K562 (cell line): ENCODE data around the gene TBC1D5. TPM values are rescaled to one million over a fixed set of nuclear protein-coding genes. Genes with fewer than 3 reads are reported as not detected.
A peak's percentile ranks its signal among the peaks of the same experiment; 100 is the strongest.

Experiments
- ATAC-seq: fragments of 200-7000 bp; cut with Tn5 transposase; 3 replicates; pipeline ENCODE4 v1.9.1; 2020; ENCODE audit warnings: moderate library complexity
- BruUV-seq: library from RNA; stranded (reverse); fragments of 400-500 nt; replicated peaks from 2 replicates; lab custom pipeline; 2021; lab: Mats Ljungman, UMichigan
- CTCF ChIA-PET: fragments of 300-600 bp; formaldehyde crosslinking; extraction: SDS; loops from one replicate; lab custom pipeline; 2021; ENCODE audit warnings: low intra/inter-chr PET ratio; lab: Yijun Ruan, JAX
- POLR2A ChIA-PET: fragments of 300-600, 350-650 bp; sonication (Branson Sonifier 250); formaldehyde crosslinking; extraction: SDS; loops from one replicate; lab custom pipeline; 2021; ENCODE audit warnings: antibody characterized with exemption, inconsistent platforms; lab: Yijun Ruan, JAX
- DNase-seq, 4 experiments: peaks; one replicate each; pipeline versions ENCODE4 v3.0.0 to v3.0.0-alpha.2; 2011 to 2018; ENCODE audit warnings: low spot score in 3 of 4, mixed read lengths in 3 of 4; ENCODE audit errors: extremely low read depth in 1 of 4
- FAIRE-seq: peaks from 2 replicates; lab custom pipeline; 2011; peaks lifted over from hg19 to GRCh38; lab: Jason Lieb, UNC
- H2AFZ ChIP-seq: 2 replicates; pipeline ENCODE4 v1.6.0; 2011; ENCODE audit warnings: low read depth, low read length, control low read depth, inconsistent platforms
- H3K27ac ChIP-seq: fragments of 200-600 bp; 3 replicates; pipeline ENCODE4 v1.8.0; 2011; ENCODE audit warnings: low read depth, mild to moderate bottlenecking, control low read depth, inconsistent platforms, low read length, moderate library complexity, mixed read lengths; ENCODE audit errors: extremely low read depth
- H3K27me3 ChIP-seq, 2 experiments: fragments of 300-600 bp in 1 of 2; 2 replicates in 1 of 2; 3 replicates in 1 of 2; pipeline versions ENCODE4 v1.6.0 to v1.8.0; 2011; ENCODE audit warnings: inconsistent platforms in 2 of 2, low read length in 2 of 2, mild to moderate bottlenecking in 1 of 2, mixed read lengths in 1 of 2, moderate library complexity in 1 of 2; ENCODE audit not compliant: control insufficient read depth in 2 of 2, insufficient read depth in 2 of 2
- H3K36me3 ChIP-seq: fragments of 300-600 bp; 3 replicates; pipeline ENCODE4 v1.8.0; 2011; ENCODE audit warnings: mild to moderate bottlenecking, low read length, inconsistent platforms; ENCODE audit not compliant: control insufficient read depth, insufficient read depth
- H3K4me1 ChIP-seq, 2 experiments: fragments of 200-600 bp in 1 of 2; replicated peaks in 1 of 2; 2 replicates in 1 of 2; 3 replicates in 1 of 2; pipeline versions ENCODE4 v1.5.1 to v1.8.0; 2011; ENCODE audit warnings: inconsistent platforms in 2 of 2, low read length in 2 of 2, mild to moderate bottlenecking in 1 of 2, mixed read lengths in 1 of 2, moderate library complexity in 1 of 2; ENCODE audit not compliant: control insufficient read depth in 2 of 2, insufficient read depth in 2 of 2
- H3K4me2 ChIP-seq: 2 replicates; pipeline ENCODE4 v1.6.1; 2011; ENCODE audit warnings: low read length, control low read depth, inconsistent platforms, mixed read lengths; ENCODE audit not compliant: insufficient read depth
- H3K4me3 ChIP-seq: fragments of 200-600 bp; sonication (generic), shearing (Covaris generic); 2 replicates; pipeline ENCODE4 v1.5.1; 2016; ENCODE audit warnings: control low read depth, inconsistent platforms
- H3K79me2 ChIP-seq: fragments of 200-600 bp; 3 replicates; pipeline ENCODE4 v1.8.0; 2011; ENCODE audit warnings: low read length, inconsistent platforms; ENCODE audit not compliant: control insufficient read depth, insufficient read depth
- H3K9ac ChIP-seq, 2 experiments: 2 replicates each; pipeline versions ENCODE4 v1.6.0 to v1.6.1; 2011; ENCODE audit warnings: low read depth in 2 of 2, low read length in 2 of 2, control low read depth in 1 of 2, inconsistent platforms in 1 of 2, mild to moderate bottlenecking in 1 of 2, mixed read lengths in 1 of 2; ENCODE audit not compliant: insufficient read depth in 1 of 2
- H3K9me1 ChIP-seq: one replicate; pipeline ENCODE4 v1.6.0; 2011; ENCODE audit warnings: inconsistent platforms, mild to moderate bottlenecking, low read length, moderate library complexity; ENCODE audit not compliant: control insufficient read depth, insufficient read depth
- H3K9me3 ChIP-seq: replicated peaks from 2 replicates; pipeline ENCODE4 v1.5.1; 2011; ENCODE audit warnings: low read depth, low read length, inconsistent platforms; ENCODE audit not compliant: control insufficient read depth, insufficient read depth
- H4K20me1 ChIP-seq: replicated peaks from 2 replicates; pipeline ENCODE4 v1.6.1; 2011; ENCODE audit warnings: low read length, inconsistent platforms, mixed read lengths; ENCODE audit not compliant: control insufficient read depth, insufficient read depth
- E2F3 ChIP-seq: fragments of 250-450 bp; sonication (Bioruptor Pico); IDR thresholded peaks from 2 replicates; pipeline ENCODE4 v1.4.0; 2020; ENCODE audit warnings: mild to moderate bottlenecking
- ESRRB ChIP-seq: fragments of 250-450 bp; sonication (Bioruptor Pico); IDR thresholded peaks from 2 replicates; pipeline ENCODE4 v1.5.0; 2020; ENCODE audit warnings: mild to moderate bottlenecking, moderate library complexity, borderline replicate concordance
- HDGF ChIP-seq: fragments of 450-650 bp; IDR thresholded peaks from 2 replicates; pipeline ENCODE4 v1.6.1; 2016
- HNRNPL ChIP-seq: fragments of 200-400 bp; formaldehyde crosslinking; IDR thresholded peaks from 2 replicates; pipeline ENCODE4 v1.6.1; 2017; ENCODE audit warnings: low read depth, mild to moderate bottlenecking, low read length
- KDM1A ChIP-seq, 2 experiments: fragments of 450-650 bp; IDR thresholded peaks; 2 replicates each; pipeline ENCODE4 v1.6.1; 2016; ENCODE audit warnings: mild to moderate bottlenecking in 2 of 2
- MYBL2 ChIP-seq, 2 experiments: fragments of 450-650 bp in 1 of 2; sonication (generic) in 1 of 2; formaldehyde crosslinking in 1 of 2; IDR thresholded peaks; 2 replicates each; pipeline versions ENCODE4 v1.6.1 to v1.8.1; 2017 to 2022; ENCODE audit warnings: borderline replicate concordance in 1 of 2, inconsistent platforms in 1 of 2, low read depth in 1 of 2, mild to moderate bottlenecking in 1 of 2, missing genetic modification reagents in 1 of 2, moderate library complexity in 1 of 2
- NFE2 ChIP-seq: IDR thresholded peaks from 2 replicates; pipeline ENCODE4 v1.6.1; 2014; ENCODE audit warnings: antibody characterized with exemption, low read depth
- NFIX ChIP-seq: fragments of 250-450 bp; sonication (Bioruptor Pico); IDR thresholded peaks from 2 replicates; pipeline ENCODE4 v1.4.0; 2020; ENCODE audit warnings: low read depth, mild to moderate bottlenecking, moderate library complexity
- NKRF ChIP-seq: fragments of 450-650 bp; IDR thresholded peaks from 2 replicates; pipeline ENCODE4 v1.6.1; 2016; ENCODE audit warnings: borderline replicate concordance
- SLC30A9 ChIP-seq: fragments of 250-450 bp; sonication (Bioruptor Pico); IDR thresholded peaks from 2 replicates; pipeline ENCODE4 v1.8.0; 2022; ENCODE audit warnings: mild to moderate bottlenecking, moderate library complexity
- TCF7 ChIP-seq: sonication (generic); IDR thresholded peaks from 2 replicates; pipeline ENCODE4 v1.6.1; 2016; ENCODE audit warnings: antibody characterized with exemption, borderline replicate concordance
- ZBTB1 ChIP-seq: sonication (generic); formaldehyde crosslinking; IDR thresholded peaks from 2 replicates; pipeline ENCODE4 v1.8.1; 2023; ENCODE audit warnings: missing genetic modification reagents, low read depth, mild to moderate bottlenecking, borderline replicate concordance
- ZBTB33 ChIP-seq: sonication (generic); formaldehyde crosslinking; IDR thresholded peaks from 2 replicates; pipeline ENCODE4 v1.8.1; 2023; ENCODE audit warnings: mild to moderate bottlenecking, missing genetic modification reagents
- ZNF232 ChIP-seq: sonication (generic); formaldehyde crosslinking; IDR thresholded peaks from 2 replicates; pipeline ENCODE4 v1.8.0; 2022; ENCODE audit warnings: mild to moderate bottlenecking, missing genetic modification reagents
- ZNF644 ChIP-seq: fragments of 200-800 bp; sonication (Bioruptor generic); IDR thresholded peaks from 2 replicates; pipeline ENCODE4 v1.6.1; 2016; ENCODE audit warnings: low read depth, missing genetic modification characterization, missing compliant biosample characterization
- in situ Hi-C: fragments of 300-500 bp; cut with MboI; formaldehyde crosslinking; loops from 4 replicates; pipeline ENCODE4 v1.15.0; 2018; ENCODE audit warnings: inconsistent platforms, mixed read lengths
- intact Hi-C: fragments of 100-400 bp; cut with micrococcal nuclease; formaldehyde crosslinking; loops from 2 replicates; pipeline ENCODE4 v1.14.2; 2022
- polyA plus RNA-seq, 8 experiments: library from polyadenylated mRNA; depleted of rRNA in 4 of 8; stranded (reverse) in 5 of 8; unstranded in 3 of 8; fragments of >200 nt; fragmentation: Nextera tagmentation in 2 of 8; fragmentation: Illumina TruSeq in 1 of 8; extraction: Ambion mirVana in 2 of 8; extraction: Trizol in 1 of 8; gene quantifications; 2 replicates each; pipeline versions ENCODE4 v1.2.1 to v1.2.3, GENCODE V29; 2011 to 2014; ENCODE audit warnings: inconsistent platforms in 1 of 8, missing spikeins in 1 of 8
- total RNA-seq, 7 experiments: library from RNA; depleted of rRNA in 6 of 7; stranded (reverse); fragments of >200 nt in 6 of 7; fragmentation: Illumina TruSeq in 2 of 7; extraction: Trizol in 2 of 7; gene quantifications; 2 replicates each; pipeline versions ENCODE4 v1.2.1 to v1.2.3, GENCODE V29; 2011 to 2021; ENCODE audit warnings: low replicate concordance in 1 of 7
- TF ChIP-seq, protein P1 (sequence below), 2 experiments: fragments of 450-650 bp in 1 of 2; IDR thresholded peaks; 2 replicates each; pipeline ENCODE4 v1.6.1; 2011 to 2017; ENCODE audit warnings: low read depth in 2 of 2, antibody characterized with exemption in 1 of 2, borderline replicate concordance in 1 of 2, low read length in 1 of 2, mild to moderate bottlenecking in 1 of 2, mixed read lengths in 1 of 2; ENCODE audit not compliant: control insufficient read depth in 1 of 2

Gene TBC1D5
- total and polyA plus RNA-seq, 9 of the 15 experiments (the other 6 are each of a cell fraction or from before 2014, with no cell fraction given): 2.9 to 38.1 (median 25.6) TPM

- in situ Hi-C loops: no loop called here
- H3K9ac ChIP-seq: no peak overlapping the region
- intact Hi-C loops: loop anchor here (2.0 kb wide), 1 partner anchor 28 kb away; the partner anchor contains the start of gene TBC1D5
- no peaks in the 10 kb centered on the region for H4K20me1 ChIP-seq
- H3K27me3 ChIP-seq: no peaks in the 10 kb centered on the region
- FAIRE-seq: no peak
- peak overlapping the region; percentile 37 for H2AFZ ChIP-seq
- ChIA-PET POLR2A (no interaction called here), CTCF (no interaction called here)
- DNase-seq: no peak
- peaks cover 2% of the 10 kb centered on the region; the same call in 1 of the 2 replicates for H3K9me3 ChIP-seq
- H3K79me2 ChIP-seq: no peaks in the 10 kb centered on the region
- no peak overlapping the region for H3K4me3 ChIP-seq
- peak; percentile 22 for ATAC-seq
- H3K27ac ChIP-seq: peak overlapping the region; percentile 5; the same call in 2 of the 3 replicates
- no TSS peak for BruUV-seq
- H3K36me3 ChIP-seq: no peaks in the 10 kb centered on the region
- H3K4me1 ChIP-seq: peaks cover 0 to 23% of the 10 kb centered on the region in 2 experiments; a peak in 3 of 5 replicates
- no peaks in the 10 kb centered on the region for H3K9me1 ChIP-seq
- H3K4me2 ChIP-seq: no peak overlapping the region
- TF ChIP-seq NFIX (CRISPR knock-in tag): no peak
- TF ChIP-seq ESRRB: no peak
- TF ChIP-seq NKRF: no peak
- TF ChIP-seq ZNF644 (tag): 0 out of 2 replicates have a peak, but pooled peaks have one; percentile 5
- TF ChIP-seq, protein P1, sequence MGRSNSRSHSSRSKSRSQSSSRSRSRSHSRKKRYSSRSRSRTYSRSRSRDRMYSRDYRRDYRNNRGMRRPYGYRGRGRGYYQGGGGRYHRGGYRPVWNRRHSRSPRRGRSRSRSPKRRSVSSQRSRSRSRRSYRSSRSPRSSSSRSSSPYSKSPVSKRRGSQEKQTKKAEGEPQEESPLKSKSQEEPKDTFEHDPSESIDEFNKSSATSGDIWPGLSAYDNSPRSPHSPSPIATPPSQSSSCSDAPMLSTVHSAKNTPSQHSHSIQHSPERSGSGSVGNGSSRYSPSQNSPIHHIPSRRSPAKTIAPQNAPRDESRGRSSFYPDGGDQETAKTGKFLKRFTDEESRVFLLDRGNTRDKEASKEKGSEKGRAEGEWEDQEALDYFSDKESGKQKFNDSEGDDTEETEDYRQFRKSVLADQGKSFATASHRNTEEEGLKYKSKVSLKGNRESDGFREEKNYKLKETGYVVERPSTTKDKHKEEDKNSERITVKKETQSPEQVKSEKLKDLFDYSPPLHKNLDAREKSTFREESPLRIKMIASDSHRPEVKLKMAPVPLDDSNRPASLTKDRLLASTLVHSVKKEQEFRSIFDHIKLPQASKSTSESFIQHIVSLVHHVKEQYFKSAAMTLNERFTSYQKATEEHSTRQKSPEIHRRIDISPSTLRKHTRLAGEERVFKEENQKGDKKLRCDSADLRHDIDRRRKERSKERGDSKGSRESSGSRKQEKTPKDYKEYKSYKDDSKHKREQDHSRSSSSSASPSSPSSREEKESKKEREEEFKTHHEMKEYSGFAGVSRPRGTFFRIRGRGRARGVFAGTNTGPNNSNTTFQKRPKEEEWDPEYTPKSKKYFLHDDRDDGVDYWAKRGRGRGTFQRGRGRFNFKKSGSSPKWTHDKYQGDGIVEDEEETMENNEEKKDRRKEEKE (IDR thresholded peaks at IDR 0.05; ENCODE audit: borderline replicate concordance in 1 of 2, control insufficient read depth in 1 of 2, low read depth in 2 of 2, low read length in 1 of 2): no peak
- TF ChIP-seq ZBTB33 (CRISPR knock-in tag): no peak
- TF ChIP-seq ZNF232 (CRISPR knock-in tag): no peak
- peak; percentile 72 for TF ChIP-seq KDM1A (IDR thresholded peaks at IDR 0.05)
- no peak for TF ChIP-seq E2F3 (CRISPR knock-in tag)
- no peak for TF ChIP-seq HNRNPL
- no peak for TF ChIP-seq HDGF
- no peak for TF ChIP-seq SLC30A9 (CRISPR knock-in tag)
- TF ChIP-seq NFE2: peak; percentile 9; the same call in 1 of the 2 replicates
- no peak for TF ChIP-seq TCF7
- TF ChIP-seq ZBTB1 (CRISPR knock-in tag): no peak
- no peak for TF ChIP-seq MYBL2 (IDR thresholded peaks at IDR 0.05; ENCODE audit: low read depth)
- no peak for TF ChIP-seq MYBL2 (CRISPR knock-in tag; IDR thresholded peaks at IDR 0.05; ENCODE audit: borderline replicate concordance)
Measured at GRCh38 chr3:17770682-17771081, 28.3 kb upstream of the TBC1D5 start.
